ENCODE measurements around the gene FFAR1.
A peak's percentile ranks its signal among the peaks of the same experiment; 100 is the strongest.
"Not testable (repeated sequence)": the region's sequence is repeated elsewhere in the genome, so short reads cannot be mapped to it uniquely, and the experiment has no call there.

The FFAR1 gene

DNA sequence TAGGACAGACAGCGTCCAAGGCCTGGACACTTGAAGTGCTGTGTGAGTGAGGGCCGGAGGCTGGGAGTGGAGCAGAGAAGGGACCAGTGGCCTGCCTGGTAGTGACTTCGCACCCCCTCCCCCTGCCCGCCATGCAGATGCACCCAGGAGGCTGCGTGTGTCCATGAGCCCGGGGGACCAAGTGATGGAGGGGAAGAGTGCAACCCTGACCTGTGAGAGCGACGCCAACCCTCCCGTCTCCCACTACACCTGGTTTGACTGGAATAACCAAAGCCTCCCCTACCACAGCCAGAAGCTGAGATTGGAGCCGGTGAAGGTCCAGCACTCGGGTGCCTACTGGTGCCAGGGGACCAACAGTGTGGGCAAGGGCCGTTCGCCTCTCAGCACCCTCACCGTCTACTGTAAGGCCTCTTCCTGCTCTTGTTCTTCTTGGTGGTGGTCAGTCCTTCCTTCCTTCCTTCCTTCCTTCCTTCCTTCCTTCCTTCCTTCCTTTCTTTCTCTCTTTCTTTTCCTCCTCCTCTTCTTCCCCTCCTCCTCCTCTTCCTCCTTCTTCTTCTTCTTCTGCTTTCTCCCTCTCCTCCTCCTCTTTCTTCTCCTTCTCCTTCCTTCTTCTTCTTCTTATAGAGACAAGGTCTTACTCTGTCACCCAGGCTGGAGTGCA, 6.0 kb upstream of the FFAR1 start:
- no peak for DNase-seq (ENCODE audit: low read depth)

DNA sequence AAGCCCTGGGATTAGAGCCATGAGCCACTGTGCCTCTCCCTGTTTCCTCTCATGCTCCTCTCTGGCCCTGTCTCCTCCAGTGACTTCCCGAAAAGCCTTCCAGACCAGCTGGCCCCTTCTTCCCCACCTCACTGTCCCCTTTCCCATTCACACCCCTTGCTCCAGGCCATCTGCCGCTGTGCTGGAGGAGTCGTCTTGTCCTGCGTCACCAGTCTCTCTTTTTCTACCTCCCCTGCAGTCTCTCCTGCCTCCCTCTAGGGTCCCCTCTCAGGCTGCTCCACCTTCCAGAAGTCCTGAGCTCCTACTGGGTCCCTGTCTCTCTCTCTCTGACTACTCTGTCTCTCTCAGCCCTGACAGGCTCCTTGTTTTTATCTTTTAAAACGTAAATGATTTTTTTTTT, 5.3 kb upstream of the FFAR1 start:
- DNase-seq (ENCODE audit: low read depth): no peak

DNA sequence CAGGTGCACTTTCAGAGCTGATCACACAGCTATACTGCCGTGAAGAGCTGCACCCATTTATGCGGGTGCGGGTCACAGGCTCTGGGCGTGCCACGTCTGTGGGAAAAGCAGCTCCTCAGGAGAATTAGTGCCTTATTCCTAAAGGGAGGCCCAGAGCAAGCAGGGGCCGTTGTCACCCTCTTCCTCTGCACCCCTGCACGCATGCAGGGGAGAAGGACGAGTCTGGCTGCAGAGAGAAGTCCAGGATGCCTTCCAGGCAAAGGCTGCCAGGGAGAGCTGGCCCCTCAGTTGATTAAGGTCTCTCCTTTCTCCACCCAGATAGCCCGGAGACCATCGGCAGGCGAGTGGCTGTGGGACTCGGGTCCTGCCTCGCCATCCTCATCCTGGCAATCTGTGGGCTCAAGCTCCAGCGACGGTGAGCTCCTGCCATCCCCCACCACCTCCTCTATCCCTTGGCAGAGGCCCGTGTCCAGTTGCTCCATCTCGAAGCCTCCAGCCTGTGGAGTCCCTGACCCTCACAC, 3.1 kb upstream of the FFAR1 start:
- no peak for DNase-seq (ENCODE audit: low read depth)

DNA sequence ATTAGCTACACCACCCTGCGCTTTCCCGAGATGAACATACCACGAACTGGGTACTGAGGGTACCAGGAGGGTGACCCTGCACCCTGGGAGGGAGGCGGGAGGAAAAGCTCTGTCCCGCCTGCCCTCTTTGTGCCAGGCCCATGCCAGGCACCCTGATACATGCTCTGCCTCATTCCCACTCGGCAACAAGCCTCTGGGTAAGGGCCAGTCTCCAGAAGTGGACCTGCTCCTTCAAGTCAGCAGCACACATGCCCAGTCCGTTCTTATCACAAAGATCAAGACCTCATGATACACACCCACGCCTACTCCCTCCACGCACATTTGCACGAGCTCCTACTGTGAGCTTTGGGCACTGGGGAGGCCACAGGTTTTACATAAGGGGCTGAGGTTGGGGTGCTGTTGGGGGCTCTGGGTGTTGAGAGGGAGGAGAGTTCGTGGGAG, 2.0 kb upstream of the FFAR1 start:
- DNase-seq (ENCODE audit: low read depth): no peak

DNA sequence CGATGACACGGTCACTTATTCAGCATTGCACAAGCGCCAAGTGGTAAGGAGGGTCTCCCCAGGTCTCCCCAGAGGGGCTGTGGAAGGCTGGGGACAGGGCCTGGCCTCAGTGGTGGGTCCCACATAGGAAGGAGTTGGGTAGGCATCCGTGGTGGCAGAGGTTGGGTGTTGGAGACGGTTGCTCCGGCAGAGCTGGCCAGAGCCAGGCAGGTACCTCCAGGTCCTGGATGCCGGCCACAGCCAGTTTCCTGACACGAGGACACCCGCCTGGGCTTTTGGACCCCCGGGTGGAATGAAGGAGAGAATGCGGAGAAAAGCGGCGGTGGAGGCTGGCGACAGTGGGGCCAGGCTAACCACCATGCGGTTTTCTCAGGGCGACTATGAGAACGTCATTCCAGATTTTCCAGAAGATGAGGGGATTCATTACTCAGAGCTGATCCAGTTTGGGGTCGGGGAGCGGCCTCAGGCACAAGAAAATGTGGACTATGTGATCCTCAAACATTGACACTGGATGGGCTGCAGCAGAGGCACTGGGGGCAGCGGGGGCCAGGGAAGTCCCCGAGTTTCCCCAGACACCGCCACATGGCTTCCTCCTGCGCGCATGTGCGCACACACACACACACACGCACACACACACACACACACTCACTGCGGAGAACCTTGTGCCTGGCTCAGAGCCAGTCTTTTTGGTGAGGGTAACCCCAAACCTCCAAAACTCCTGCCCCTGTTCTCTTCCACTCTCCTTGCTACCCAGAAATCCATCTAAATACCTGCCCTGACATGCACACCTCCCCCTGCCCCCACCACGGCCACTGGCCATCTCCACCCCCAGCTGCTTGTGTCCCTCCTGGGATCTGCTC, 1.3 kb upstream of the FFAR1 start:
- no peak for DNase-seq (ENCODE audit: low read depth)

DNA sequence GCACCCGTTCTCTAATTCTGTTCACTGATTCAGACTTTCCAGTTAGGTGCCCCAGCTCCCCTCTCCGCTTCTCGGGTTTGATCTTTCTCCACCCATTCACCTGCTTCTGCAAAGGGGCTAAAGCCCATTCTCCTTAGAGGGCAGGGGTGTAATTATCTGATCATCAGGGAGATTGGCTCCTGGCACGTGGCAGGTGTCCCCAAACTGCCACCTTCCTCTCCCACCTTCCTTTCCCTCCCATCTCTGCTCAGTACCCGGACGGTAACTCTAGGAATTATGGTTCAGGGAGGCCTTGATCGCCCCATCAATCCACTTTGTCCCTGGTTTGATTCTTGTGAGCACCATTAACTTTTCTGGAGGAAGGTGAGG, 212 bp downstream of the FFAR1 start:
- DNase-seq (ENCODE audit: low read depth): no peak

DNA sequence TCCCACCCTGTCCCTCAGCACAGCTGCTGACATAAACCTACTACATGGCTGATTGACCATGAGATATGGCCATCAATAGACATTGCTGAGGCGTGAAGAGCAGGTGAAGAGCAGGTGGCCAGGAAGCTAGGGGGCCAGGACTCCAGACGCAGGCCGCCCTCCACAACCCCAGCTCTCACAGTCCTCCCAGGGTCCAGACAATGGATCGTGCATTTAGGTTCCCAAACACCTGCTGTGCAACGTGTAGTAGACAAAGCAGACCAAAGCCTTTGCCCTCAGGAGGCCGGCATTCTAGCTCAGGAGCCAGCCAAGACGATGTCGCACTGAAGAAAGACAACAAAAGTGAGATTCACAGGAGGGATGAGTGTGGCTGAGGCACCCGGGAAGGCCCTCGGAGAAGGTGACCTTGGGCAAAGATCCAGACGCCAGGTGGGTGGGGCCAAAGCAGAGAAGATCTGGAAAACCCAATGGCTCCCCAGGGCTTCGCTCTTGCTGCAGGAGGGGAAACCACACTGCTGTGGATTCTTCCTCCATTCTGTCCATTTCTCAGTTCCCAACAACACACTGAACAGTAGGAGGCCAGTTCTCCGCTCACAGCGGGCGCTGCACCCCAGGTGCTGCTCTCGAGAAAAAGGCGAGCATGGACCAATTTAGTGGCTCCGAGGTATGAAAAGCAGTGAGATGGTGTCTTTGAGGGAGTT, 1.4 kb downstream of the FFAR1 start:
- DNase-seq (ENCODE audit: low read depth): no peak

DNA sequence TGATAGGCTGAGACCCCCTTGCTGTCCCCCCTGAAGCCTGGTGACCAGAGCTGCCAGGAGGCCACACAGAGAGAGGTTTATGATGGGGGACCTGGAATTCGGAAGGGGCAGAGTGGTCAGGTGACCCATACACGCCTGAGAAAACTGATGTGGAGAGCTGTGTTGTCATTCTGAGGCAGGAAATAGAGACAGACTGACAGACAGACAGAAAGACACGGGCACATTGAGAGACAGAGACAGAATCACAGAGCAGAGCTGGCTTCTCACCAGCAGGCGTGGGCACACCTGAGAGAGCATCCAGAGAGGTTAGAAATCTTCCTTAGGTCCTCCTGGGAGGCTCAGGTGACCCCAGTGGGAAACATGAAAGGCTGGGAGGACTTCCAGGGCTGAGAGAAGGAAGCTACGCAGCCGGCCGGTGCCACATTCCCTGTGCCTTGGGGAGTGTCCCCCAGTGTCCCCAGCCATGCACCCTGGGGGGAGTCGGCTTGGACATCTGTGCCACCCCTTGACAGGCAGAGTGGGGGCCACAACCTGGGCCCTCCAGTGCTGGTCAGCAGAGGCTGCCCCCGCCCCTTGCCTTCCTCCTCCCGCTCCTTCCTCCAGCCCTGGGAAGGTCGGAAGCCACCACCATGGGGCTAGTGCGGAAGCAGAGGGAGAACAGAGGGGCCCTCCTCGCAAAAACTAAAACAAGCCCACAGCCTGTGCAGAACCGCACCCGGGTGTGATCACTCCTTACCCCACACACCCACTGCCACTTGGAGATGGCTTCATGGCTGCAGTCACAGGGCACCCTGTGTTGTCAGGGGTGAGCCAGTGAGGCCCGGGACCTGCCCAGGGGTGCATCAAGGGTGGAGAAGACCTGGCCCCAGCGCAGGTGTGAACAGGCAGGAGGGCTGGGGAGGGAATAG, 2.2 kb downstream of the FFAR1 start:
- DNase-seq (ENCODE audit: low read depth): no peak

DNA sequence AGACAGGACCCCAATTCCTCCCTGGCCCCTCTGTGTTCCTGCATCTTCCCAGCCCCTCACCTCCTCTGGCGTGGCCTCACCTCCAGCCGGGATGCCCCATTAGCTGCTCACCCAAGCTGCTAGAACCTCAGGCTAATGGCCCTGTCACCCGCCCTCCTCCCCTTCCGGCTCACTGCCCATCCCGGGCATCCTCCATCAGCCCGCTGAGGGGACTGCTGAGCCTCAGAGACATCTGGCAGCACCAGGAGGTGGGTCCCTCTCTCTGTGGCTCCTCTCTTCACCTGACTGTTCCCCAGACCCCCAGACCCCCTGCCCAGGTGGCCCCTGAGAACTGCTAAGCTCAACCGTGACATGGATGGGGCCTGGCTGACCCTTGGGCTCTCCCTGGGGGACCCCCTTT, 2.9 kb downstream of the FFAR1 start:
- no peak for DNase-seq (ENCODE audit: low read depth)

DNA sequence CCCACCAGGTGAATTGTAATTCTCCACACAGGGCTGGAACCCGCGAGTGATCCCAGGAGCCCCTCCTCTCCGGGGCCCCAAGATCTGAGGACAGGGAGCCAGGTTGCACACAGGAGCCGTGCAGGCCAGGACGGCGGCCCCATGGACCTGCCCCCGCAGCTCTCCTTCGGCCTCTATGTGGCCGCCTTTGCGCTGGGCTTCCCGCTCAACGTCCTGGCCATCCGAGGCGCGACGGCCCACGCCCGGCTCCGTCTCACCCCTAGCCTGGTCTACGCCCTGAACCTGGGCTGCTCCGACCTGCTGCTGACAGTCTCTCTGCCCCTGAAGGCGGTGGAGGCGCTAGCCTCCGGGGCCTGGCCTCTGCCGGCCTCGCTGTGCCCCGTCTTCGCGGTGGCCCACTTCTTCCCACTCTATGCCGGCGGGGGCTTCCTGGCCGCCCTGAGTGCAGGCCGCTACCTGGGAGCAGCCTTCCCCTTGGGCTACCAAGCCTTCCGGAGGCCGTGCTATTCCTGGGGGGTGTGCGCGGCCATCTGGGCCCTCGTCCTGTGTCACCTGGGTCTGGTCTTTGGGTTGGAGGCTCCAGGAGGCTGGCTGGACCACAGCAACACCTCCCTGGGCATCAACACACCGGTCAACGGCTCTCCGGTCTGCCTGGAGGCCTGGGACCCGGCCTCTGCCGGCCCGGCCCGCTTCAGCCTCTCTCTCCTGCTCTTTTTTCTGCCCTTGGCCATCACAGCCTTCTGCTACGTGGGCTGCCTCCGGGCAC, 3.9 kb downstream of the FFAR1 start:
- DNase-seq (ENCODE audit: low read depth): no peak

DNA sequence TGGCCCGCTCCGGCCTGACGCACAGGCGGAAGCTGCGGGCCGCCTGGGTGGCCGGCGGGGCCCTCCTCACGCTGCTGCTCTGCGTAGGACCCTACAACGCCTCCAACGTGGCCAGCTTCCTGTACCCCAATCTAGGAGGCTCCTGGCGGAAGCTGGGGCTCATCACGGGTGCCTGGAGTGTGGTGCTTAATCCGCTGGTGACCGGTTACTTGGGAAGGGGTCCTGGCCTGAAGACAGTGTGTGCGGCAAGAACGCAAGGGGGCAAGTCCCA, 4.4 kb downstream of the FFAR1 start:
- no peak for DNase-seq (ENCODE audit: low read depth)

DNA sequence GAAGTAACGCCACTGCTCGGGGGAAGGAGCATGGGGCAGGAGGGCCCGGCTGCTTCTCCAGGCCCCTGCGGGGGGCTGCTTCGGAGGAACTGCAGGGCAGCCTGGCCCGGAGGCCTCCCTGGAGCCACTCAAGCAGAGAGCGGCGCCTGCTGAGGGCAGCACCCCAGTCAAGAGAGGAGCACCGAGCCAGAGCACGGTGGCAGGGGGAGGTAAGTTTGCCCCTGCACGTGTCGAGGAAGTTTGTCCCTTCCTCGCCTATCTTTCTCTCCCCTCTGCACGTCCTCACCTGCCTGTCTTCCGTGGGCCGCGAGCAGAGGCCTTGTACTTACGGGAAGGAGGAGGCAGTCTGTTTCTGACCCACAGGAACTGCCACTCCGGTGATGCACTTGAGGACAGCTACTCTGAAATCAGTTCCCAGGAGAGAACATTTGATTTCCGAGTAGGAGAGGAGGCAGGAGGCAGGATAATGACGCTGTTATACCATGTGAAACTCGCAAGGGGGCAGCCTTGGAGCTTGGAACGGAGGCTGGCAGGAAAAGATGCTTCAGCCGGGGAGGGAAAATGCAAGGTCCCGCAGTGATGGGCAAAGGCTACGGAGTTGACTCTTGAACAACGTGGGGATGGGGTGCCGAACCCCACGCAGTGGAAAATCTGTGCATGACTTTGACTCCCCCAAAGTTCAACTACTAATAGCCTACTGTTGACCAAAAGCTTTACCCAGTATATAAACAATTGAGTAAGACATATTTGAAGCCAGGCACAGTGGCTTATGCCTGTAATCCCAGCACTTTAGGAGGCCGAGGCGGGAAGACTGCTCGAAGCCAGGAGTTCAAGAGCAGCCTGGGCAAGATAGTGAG, 5.0 kb downstream of the FFAR1 start:
- DNase-seq (ENCODE audit: low read depth): peak; percentile 10

DNA sequence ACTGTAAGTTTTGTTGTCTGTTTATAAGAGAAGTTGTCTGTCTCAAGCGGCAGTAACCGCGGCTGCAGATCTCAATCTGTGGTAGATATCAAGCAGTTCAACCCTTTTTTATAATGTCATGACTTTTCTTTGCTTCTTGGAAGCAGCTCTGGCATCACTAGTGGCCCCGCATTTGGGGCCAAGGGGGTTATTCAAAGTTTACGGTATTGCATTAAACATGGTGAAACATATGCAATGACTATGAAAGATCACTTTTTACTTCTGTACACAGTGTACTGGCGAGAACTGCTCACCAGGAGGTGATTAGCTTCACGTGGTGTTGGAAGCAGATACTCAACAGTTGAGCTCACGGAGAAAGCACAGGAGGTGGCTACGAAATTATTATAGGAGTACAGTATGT, 5.9 kb downstream of the FFAR1 start:
- no peak for DNase-seq (ENCODE audit: low read depth)

DNA sequence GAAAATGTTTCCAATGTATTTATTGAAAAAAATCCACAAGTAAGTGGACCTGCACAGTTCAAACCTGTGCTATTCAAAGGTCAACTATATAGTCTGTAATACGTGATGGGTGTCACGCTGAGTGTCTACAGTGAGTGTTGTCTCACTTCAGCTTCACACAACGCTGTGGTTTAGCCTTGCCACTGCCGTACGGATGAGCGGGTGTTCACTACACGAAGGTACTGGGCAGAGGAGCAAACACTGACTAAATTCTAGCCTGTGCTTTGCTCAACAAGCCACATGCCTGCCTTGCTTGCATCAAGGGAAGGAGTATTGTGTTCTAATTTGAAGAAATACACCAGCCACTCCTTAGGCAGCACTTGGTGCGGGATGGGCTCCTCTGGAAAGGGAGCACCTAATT, 7.2 kb downstream of the FFAR1 start:
- DNase-seq (ENCODE audit: low read depth): no peak

DNA sequence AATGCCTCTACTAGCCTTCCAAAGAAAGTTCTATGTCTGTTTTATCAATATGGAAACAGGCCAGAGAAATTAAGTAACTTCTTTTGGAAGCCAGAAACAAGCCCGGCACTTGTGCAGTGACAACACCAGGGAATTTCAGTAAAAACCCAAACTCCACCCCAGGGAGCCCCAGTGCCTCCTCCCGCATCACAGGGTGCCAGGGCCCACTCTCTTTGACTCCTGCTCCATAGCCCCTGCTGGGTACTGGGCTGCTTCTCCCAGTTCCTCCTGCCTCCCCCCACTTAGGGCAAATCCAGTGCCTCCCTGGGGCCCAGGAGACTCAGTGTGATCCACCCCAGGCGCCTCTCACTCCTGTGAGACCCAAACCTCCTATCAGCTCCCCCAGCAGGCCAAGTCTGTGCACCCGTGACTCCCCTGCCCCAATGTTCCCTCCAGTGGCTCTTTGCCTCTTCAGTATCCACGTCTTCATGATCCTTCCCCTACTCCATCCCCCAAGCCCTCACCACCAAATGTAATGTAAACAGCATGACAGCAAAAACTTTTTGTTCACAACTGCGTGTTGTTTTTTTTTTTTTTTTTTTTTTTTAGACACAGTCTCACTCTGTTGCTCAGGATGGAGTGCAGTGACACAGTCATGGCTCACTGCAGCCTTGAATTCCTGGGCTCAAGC, 8.2 kb downstream of the FFAR1 start:
- no peak for DNase-seq (ENCODE audit: low read depth)

DNA sequence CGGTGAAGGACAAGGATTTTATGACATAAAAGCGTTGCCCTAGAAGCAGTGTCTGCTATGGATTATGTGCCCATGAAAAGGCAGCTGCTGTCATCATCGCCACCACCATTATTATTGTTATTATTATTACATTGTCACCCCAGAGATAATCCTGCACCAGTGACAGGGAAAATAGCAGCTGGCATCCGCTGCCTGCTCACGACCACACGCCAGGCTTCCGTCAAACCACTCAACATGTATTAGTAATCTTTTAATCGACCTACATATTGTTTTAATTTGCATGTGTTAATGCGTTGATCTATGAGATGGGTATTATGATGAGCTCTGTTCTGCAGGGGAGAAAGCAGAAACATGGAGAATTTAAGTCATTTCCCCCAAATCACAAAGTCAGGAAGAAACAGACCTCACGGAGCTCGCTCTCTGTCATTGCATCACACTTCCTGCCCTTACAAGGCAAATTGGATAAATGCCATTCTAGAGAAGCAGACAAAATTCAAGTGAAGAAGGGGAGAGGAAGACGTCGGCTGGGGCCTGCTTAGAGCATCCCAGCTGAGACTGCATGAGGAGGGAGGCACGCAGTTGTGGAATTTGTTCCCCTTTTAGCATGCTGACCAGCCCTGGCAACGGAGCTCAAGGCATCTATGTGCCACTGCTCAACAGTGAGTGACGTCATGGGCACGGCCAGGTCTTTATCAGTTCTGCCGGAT, 10.3 kb downstream of the FFAR1 start, which contains the start of gene FFAR3:
FFAR3 (plus strand) TSS at position 594 of the 707 bp plus-strand sequence. CDS start 431 bp downstream, outside the sequence.
- peak; percentile 6 for DNase-seq (ENCODE audit: low read depth)

DNA sequence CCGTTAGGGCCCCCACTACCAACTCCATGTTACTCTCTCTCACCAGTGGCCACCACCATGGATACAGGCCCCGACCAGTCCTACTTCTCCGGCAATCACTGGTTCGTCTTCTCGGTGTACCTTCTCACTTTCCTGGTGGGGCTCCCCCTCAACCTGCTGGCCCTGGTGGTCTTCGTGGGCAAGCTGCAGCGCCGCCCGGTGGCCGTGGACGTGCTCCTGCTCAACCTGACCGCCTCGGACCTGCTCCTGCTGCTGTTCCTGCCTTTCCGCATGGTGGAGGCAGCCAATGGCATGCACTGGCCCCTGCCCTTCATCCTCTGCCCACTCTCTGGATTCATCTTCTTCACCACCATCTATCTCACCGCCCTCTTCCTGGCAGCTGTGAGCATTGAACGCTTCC, 11.1 kb downstream of the FFAR1 start:
- DNase-seq (ENCODE audit: low read depth): not testable (repeated sequence)

DNA sequence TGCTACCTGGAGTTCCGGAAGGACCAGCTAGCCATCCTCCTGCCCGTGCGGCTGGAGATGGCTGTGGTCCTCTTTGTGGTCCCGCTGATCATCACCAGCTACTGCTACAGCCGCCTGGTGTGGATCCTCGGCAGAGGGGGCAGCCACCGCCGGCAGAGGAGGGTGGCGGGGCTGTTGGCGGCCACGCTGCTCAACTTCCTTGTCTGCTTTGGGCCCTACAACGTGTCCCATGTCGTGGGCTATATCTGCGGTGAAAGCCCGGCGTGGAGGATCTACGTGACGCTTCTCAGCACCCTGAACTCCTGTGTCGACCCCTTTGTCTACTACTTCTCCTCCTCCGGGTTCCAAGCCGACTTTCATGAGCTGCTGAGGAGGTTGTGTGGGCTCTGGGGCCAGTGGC, 11.7 kb downstream of the FFAR1 start:
- not testable (repeated sequence) for DNase-seq (ENCODE audit: low read depth)

DNA sequence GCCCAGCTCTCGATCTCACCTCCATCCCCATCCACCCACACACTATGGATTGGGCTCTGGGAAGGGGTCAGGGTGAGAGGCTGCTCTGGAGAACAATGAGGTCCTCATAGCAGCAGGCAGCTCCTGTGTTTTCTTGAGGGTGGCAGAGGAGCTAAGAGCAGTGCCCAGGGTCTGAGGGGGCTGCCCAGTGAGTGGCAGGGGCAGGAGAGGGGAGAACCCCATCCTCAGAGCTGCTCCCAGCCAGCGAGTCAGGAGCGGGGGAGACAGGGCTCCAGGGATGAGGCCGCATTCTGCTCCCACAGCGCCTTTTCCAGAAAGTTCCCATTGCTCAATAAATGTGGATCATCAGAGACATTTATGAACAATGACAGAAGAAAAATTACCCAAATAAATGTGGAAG, 12.4 kb downstream of the FFAR1 start:
- DNase-seq (ENCODE audit: low read depth): not testable (repeated sequence)
